K562 (cell line): ENCODE data around the gene RETREG1.

Source experiments
- CAMTA2 ChIP-seq: fragments of 250-450 bp; sonication (Bioruptor Pico); conservative IDR thresholded peaks from 2 replicates; pipeline ENCODE4 v1.5.1; 2022
- CTCF ChIP-seq, 3 experiments: IDR thresholded peaks in 2 of 3; conservative IDR thresholded peaks in 1 of 3; 2 replicates each; pipeline ENCODE4 v1.5.1; 2011 to 2012; ENCODE audit warnings: low read length in 3 of 3, mild to moderate bottlenecking in 3 of 3, control low read depth in 2 of 3, improper control_type of control experiment in 1 of 3, inconsistent platforms in 1 of 3, low read depth in 1 of 3, mixed read lengths in 1 of 3, moderate library complexity in 1 of 3; ENCODE audit not compliant: insufficient read depth in 2 of 3

DNA sequence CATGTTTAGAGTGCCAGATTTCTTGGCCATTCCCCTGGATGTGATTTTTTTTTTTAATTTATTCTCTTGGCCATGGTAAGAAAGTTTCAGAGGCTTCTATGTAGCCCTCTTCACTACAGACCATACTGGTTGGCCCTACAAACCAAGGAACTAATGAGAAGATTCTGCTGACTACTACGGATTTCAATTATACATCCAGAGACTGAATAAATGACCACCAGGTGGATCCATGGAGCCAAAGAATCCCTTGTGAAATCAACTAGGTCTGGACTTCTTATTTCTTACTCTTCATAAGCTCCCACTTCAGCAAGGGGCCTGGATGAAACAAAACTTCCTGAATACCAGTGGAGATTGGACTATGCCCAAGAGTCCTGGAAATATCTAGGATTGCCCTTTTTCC is 178.8 kb downstream of the RETREG1 start:
- TF ChIP-seq CTCF (IDR thresholded peaks at IDR 0.05 in 2 of 3, conservative IDR thresholded peaks at IDR 0.05 in 1 of 3; ENCODE audit: insufficient read depth in 2 of 3, low read depth in 1 of 3, low read length in 3 of 3), result peak; percentile 22 to 39 (median 34); a peak in 3 of 6 replicates
- no peak for TF ChIP-seq CAMTA2
